Choroid plexus epithelial cell (primary cell): Measurements from ENCODE around the gene PACS1.

Experiments
- DNase-seq: peaks from one replicate; pipeline ENCODE4 v3.0.0-alpha.2; 2010; ENCODE audit warnings: low read depth
- H3K4me3 ChIP-seq: 2 replicates; pipeline ENCODE4 v1.5.1; 2011; ENCODE audit warnings: low read depth, mild to moderate bottlenecking, control low read depth, low read length, moderate library complexity
- CTCF ChIP-seq: conservative IDR thresholded peaks from 2 replicates; pipeline ENCODE4 v1.5.1; 2011; ENCODE audit warnings: low read depth, mild to moderate bottlenecking, control low read depth, inconsistent platforms, low read length, moderate library complexity

Gene PACS1

GRCh38 chr11:66261578-66261977 lies 191.5 kb downstream of the PACS1 start:
- no peak for TF ChIP-seq CTCF
- no peak overlapping the region for H3K4me3 ChIP-seq
- DNase-seq: no peak

DNA sequence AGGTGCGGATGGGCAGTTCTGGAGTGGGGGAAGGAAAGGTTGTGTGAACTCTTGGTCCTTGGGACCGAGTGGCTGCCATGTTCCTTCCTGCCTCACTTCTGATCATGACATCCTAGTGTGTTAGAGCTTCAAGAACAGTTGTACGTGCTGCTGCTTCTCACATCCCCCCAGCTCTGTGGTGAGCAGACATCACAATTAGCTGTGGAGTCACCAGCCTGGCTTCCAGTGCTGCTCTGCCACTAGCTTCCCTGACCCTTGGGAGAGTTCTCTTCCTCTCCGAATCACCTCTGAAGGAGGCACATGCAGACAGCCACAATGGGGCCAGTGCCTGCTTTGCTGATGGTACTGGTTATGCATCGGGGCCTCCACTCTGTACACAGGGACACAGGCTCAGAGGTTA lies 192.1 kb downstream of the PACS1 start:
- no peak for DNase-seq

DNA sequence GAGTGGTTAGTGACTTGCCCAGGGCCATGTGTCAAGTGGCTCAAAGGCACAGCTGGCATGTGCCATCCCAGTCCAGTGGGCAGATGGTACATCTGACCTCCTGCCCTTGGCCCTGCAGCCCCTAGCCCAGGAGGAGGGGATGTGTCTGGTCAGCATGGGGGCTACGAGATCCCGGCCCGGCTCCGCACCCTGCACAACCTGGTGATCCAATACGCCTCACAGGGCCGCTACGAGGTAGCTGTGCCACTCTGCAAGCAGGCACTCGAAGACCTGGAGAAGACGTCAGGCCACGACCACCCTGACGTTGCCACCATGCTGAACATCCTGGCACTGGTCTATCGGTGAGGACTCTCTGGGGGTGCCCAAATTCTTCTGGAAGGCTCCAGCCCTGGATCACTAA lies 192.6 kb downstream of the PACS1 start:
- TF ChIP-seq CTCF: no peak
- DNase-seq: no peak
- H3K4me3 ChIP-seq: no peak overlapping the region

More for the DNA sequence above, 192.1 kb downstream of the PACS1 start:
- no peak overlapping the region for H3K4me3 ChIP-seq
- TF ChIP-seq CTCF: no peak

DNA sequence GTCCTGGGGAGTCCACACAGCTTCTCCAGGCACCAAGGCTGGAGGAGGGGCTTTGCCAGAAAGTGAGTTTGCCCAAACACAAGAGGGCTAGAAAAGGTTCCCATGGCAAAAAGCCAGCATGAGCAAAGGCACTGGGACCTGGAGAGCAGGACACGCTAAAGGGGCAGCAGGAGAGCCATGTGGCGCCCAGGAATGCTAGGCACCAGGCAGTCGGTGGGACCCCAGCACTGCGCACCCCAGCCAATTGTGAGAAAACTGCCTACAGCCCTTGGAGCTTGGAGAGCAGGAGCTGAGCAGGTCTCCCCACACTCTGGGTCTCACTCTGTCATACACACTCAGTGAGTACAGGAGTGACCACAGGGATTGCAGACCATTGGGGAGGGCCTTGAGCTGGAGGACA lies 193.2 kb downstream of the PACS1 start:
- H3K4me3 ChIP-seq: no peak overlapping the region
- DNase-seq: no peak
- no peak for TF ChIP-seq CTCF

- no peak for TF ChIP-seq CTCF
- DNase-seq: no peak
- no peak overlapping the region for H3K4me3 ChIP-seq
These were observed 193.7 kb downstream of the PACS1 start for GRCh38 chr11:66263785-66264184.

DNA sequence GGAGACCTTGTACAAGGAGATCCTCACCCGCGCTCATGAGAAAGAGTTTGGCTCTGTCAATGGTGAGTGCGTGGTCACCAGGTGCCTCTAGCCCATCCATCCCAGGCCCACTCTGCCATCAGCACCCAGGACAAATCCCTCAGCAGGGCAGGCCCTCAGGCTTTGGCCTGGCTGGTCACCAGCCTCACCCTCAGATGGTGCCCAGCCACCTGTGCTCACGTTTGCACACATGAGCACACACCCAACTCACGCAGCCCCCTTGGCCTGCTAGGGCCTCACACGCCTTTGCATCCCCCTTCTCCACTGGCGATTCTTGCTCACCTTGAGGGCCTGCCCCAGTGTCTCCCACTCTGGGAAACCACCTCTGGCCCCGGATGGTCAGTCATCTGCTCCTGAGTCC lies 194.3 kb downstream of the PACS1 start:
- DNase-seq: no peak
- no peak for TF ChIP-seq CTCF
- H3K4me3 ChIP-seq: no peak overlapping the region

- DNase-seq: no peak
- no peak overlapping the region for H3K4me3 ChIP-seq
- TF ChIP-seq CTCF: peak; percentile 41
These were observed 194.8 kb downstream of the PACS1 start for GRCh38 chr11:66264914-66265313.
